Left renal pelvis (tissue), 4 donors: ENCODE results near the gene LRRK1. TPM values are rescaled to one million over a fixed set of nuclear protein-coding genes. Genes with fewer than 3 reads are reported as not detected.

Source experiments
- DNase-seq, 4 donors: peaks; one replicate each; pipeline ENCODE4 v3.0.0-alpha.2; 2013; ENCODE audit warnings: low read depth in 4 of 4, low spot score in 3 of 4
- polyA plus RNA-seq, 4 donors: library from polyadenylated mRNA; unstranded; fragments of 120-200 nt; gene quantifications; one replicate each; pipeline ENCODE4 v1.2.1, GENCODE V29; 2013; ENCODE audit not compliant: insufficient read length in 4 of 4

LRRK1 gene
- polyA plus RNA-seq, 4 donors, result 2.3 to 6.6 (median 4.0) TPM

DNA sequence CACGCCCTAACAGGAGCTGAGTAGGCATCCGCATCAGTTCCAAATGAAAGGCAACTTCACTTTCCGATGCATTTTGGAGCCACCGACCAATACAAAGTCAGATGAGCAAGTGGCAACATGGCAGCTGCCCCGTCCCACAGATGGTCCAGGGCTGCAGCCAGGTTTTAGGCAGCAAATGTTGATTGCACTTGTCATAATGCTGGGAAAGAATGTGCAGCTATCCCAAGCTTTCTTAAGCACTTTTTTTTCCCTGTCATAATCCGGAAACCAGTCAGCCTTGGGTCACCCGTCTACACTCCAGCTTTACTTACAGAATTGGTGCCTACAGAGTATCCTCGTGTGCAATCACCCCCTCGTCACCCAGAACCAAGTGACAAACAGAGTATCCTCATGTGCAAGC lies 185.0 kb downstream of the LRRK1 start:
- no peak for DNase-seq

- no peak for DNase-seq
These were observed 186.1 kb downstream of the LRRK1 start for GRCh38 chr15:101105059-101105891.

GRCh38 chr15:101107101-101107500 lies 187.9 kb downstream of the LRRK1 start:
- no peak for DNase-seq

DNA sequence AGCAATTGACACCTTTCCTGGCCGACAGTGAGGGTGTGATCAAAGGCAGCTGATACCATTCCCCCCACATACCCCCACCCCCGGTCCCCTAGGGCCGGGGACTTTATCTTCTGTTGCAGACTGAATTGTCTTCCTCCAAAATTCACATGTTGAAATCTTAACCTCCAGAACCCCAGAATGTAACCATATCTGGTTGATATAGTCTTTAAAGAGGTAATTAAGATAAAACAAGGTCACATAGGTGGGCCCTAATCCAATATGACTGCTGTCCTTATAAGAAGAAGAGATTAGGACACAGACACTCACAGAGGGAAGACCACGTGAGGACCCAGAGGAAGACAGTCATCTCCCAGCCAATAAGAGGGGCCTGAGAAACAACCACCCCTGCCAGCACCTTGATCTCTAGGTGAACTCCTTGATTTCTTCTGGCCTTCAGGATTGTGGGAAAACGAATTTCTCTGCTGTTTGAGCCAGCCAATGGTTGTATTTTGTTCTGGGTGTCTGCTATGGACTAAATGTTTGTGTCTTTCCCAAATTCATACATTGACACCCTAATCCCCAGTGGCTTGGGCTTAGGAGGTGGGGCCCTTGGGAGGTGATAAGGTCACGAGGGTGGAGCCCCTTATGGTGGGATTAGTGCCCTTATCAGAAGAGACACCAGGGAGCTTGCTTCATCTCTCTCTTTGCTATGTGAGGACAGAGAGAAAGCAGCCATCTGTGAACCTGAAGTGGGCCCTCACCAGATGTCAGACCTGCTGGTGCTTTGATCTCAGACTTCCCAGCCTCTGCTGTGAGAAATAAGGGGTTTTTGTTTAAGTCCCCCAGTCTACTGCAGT lies 188.7 kb downstream of the LRRK1 start:
- DNase-seq, result no peak

DNA sequence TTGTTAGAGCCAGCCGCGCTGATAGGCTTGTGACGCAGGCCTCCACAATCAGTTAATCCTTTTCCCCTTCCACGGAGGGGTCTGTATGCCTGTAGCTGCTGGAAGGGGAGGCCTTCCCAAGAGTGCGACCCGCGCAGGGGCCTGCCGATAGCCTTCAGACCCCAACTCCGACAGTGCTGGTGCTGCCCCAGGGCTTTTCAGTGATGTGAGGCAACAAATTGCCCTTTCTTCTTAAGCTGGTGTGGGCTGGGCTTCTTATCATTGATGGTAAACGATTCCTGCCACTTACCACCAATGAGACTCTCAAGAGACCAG lies 189.3 kb downstream of the LRRK1 start:
- no peak for DNase-seq

DNA sequence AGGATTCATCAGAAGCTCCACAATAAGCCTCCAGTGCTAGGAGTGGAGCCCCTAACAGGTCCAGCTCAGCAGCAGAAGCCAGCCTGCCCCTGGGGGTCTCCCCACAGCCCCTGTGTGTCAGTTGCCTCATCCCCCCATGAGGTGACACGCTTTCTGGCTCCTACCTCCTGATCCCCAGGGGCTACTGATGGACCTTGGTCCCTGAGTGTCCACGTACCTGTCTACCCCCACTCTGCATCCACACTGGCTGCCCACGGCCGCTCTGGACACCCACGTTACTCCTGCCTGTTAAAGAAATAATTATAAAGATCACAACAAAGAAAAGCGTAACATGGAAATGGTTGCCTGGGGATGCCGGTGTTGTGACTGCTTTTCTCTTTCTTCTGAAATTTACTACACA lies 189.6 kb downstream of the LRRK1 start:
- no peak for DNase-seq

- no peak for DNase-seq
These were observed 191.8 kb downstream of the LRRK1 start for GRCh38 chr15:101110681-101111569.

- DNase-seq, result no peak
These were observed 192.6 kb downstream of the LRRK1 start for GRCh38 chr15:101111570-101112262.

GRCh38 chr15:101112336-101113113 lies 193.4 kb downstream of the LRRK1 start:
- no peak for DNase-seq

- no peak for DNase-seq
These were observed 194.2 kb downstream of the LRRK1 start for GRCh38 chr15:101113114-101114005.

- no peak for DNase-seq
These were observed 195.0 kb downstream of the LRRK1 start for GRCh38 chr15:101114166-101114565.

DNA sequence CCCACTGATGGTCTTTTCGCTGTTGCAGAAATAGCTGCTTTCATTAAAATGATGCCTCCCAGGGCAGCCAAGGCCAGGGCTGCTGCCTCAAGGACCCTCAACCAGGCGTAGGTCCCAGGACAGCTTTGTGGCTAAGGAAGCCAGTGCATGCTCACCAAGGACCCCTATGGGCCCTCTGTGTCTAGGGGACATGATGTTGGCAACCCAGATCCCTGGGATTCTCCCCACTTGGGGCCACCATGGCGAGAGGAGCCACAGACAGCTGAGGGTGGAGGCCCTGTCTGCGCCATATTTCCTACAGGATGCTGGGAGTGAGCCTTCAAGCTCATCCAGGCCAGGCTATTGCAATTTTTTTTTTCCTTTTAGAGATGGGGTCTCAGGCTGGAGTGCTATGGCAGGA lies 195.5 kb downstream of the LRRK1 start:
- DNase-seq, result no peak

DNA sequence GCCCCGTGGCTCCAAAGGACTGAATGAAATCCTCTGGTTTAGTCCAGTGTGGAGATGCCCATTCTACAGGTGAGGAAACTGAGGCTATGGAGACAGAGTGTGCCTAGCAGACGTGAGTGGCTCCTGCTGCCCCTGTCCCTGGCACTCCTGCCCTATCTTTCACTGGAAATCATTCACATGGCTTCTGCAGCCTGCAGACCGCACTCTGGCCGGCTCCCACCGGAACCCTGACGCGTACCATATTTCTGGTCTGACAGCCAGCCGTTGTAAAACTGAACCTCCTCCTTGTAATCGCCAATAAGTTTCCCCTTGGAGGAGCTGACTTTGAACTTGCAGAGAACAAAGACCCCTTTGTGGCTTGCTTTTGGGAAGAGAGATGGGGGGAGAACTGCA lies 196.2 kb downstream of the LRRK1 start:
- DNase-seq, result peak in 3 of 4 donors; percentile 52 to 54 (median 52)

GRCh38 chr15:101115786-101116680 lies 196.9 kb downstream of the LRRK1 start:
- peak; percentile 41 to 61 (median 58) for DNase-seq

GRCh38 chr15:101116681-101116976 lies 197.5 kb downstream of the LRRK1 start:
- DNase-seq, result no peak

DNA sequence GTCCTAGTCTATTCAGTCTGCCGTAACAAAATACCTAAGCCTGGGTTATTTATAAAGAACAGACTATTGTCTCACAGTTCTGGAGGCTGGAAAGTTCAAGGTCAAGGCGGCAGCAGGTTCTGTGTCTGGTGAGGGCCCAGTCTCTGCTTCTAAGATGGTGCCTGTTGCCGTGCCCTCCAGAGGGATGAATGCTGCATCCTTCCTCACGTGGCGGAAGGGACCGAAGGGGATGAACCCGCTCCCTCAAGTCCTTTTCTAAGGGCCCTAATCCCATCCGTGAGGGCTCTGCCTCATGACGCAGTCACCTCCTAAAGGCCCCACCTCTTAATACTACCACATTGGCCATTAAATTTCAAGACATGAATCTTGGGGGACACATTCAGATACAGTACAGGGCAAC lies 199.0 kb downstream of the LRRK1 start:
- DNase-seq, result no peak

DNA sequence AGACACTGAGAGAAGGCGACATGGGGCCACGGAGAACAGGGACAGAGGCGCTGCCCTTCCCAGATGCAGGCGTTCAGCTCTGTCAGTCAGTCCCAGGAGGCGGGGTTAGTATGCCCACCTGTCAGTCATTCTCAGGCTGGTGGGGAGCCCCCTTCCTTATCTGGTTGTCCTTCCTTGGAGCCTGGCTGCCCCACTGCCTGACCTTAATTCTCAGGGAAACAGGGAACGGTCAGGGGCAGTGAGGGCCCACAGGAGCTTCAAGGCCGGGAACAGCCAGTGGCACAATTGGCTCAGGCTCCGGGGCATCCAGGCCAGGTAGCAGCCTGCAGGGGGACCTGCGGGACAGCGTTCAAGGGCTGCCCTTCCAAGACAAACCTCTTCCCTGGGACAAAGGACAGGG lies 199.5 kb downstream of the LRRK1 start:
- no peak for DNase-seq

- no peak for DNase-seq
These were observed 200.0 kb downstream of the LRRK1 start for GRCh38 chr15:101119181-101119580.
